PC-9 (cell line): Measurements from ENCODE around the gene KCNF1.

ENCODE experiments used
- CTCF ChIP-seq: fragments of 200-600 bp; sonication (generic); conservative IDR thresholded peaks from 2 replicates; pipeline ENCODE4 v1.6.1; 2017; ENCODE audit warnings: mixed run types, antibody characterized with exemption, mild to moderate bottlenecking, moderate library complexity
- EZH2 ChIP-seq: fragments of 200-600 bp; sonication (generic); IDR thresholded peaks from 2 replicates; pipeline ENCODE4 v1.8.0; 2017; ENCODE audit warnings: antibody characterized with exemption, low read depth

GRCh38 chr2:10904455-10904854, 7.3 kb upstream of the KCNF1 start:
- TF ChIP-seq CTCF (no peak), EZH2 (no peak)
